ENCODE data around the gene SAC3D1. TPM values are rescaled to one million over a fixed set of nuclear protein-coding genes. Genes with fewer than 3 reads are reported as not detected.

Gene SAC3D1
- total and polyA plus RNA-seq, 2 of the 8 experiments (the other 6 are each of a cell fraction or from before 2014, with no cell fraction given): 19.4 to 25.8 TPM

DNA sequence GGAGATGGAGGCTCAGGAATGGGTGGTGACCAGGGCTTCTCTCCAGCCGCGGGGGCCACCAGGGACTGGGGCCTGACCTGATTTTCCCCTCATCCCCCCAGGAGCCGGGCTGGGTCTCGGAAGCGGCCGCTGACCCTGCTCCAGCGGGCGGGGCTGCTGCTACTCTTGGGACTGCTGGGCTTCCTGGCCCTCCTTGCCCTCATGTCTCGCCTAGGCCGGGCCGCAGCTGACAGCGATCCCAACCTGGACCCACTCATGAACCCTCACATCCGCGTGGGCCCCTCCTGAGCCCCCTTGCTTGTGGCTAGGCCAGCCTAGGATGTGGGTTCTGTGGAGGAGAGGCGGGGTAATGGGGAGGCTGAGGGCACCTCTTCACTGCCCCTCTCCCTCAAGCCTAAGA is 46.8 kb downstream of the SAC3D1 start:
- no peak overlapping the region for H4K8ac ChIP-seq (ENCODE audit: extremely low read depth, insufficient read depth, low read length)
- no peak overlapping the region for H2BK120ac ChIP-seq (replicated peaks; ENCODE audit: low read depth, low read length)
- ChIA-PET CTCF (ENCODE audit: partially characterized antibody) (interaction anchor here (2.2 kb wide), 1 partner anchor 20 kb away, joined by 6 read pairs; no protein-coding TSS in a partner anchor), POLR2A (ENCODE audit: partially characterized antibody) (interaction anchor here (6.7 to 16.8 kb wide), 3 partner anchors 10 to 27 kb away, joined by 50 to 230 read pairs (median 186); partner anchors contain the start of genes CDCA5, TM7SF2, VPS51 and ZFPL1)
- H3K79me2 ChIP-seq (ENCODE audit: control insufficient read depth in 1 of 2, insufficient read depth in 2 of 2, low read length in 2 of 2): peaks cover 7 to 13% of the 10 kb centered on the region in 2 experiments
- peaks cover 2 to 14% (median 11%) of the 10 kb centered on the region in 4 experiments; a peak in 6 of 8 replicates for H3K36me3 ChIP-seq (ENCODE audit: control insufficient read depth in 2 of 4, insufficient read depth in 4 of 4, low read length in 3 of 4)
- no peaks in the 10 kb centered on the region for H3K9me3 ChIP-seq (ENCODE audit: insufficient read depth in 2 of 2, low read depth in 1 of 2, low read length in 1 of 2)
- H2BK12ac ChIP-seq (ENCODE audit: low read depth, low read length): no peak overlapping the region
- no peak overlapping the region for H3K14ac ChIP-seq (ENCODE audit: insufficient read length)
- no peak for FAIRE-seq
- no peak overlapping the region for H2BK5ac ChIP-seq (ENCODE audit: low read depth, low read length)
- no peak overlapping the region for H3K4me2 ChIP-seq (ENCODE audit: insufficient read depth in 1 of 2, low read depth in 2 of 2, low read length in 2 of 2)
- no peak overlapping the region for H3K18ac ChIP-seq (ENCODE audit: extremely low read depth, low read length)
- H3K23me2 ChIP-seq (ENCODE audit: low read depth, low read length): peaks cover 8% of the 10 kb centered on the region
- H4K20me1 ChIP-seq (replicated peaks in 1 of 2; ENCODE audit: control insufficient read depth in 1 of 2, insufficient read depth in 2 of 2, low read length in 2 of 2): peaks cover 0 to 4% of the 10 kb centered on the region in 2 experiments
- no peak overlapping the region for H3K4ac ChIP-seq (replicated peaks; ENCODE audit: insufficient read length, low read depth, low read length)
- no peak overlapping the region for H4K5ac ChIP-seq (ENCODE audit: insufficient read length, low read depth, low read length)
- peaks cover 0 to 7% (median 3%) of the 10 kb centered on the region in 4 experiments; a peak in 5 of 7 replicates for H3K4me1 ChIP-seq (replicated peaks in 1 of 4; ENCODE audit: control insufficient read depth in 3 of 4, insufficient read depth in 4 of 4, low read length in 3 of 4)
- no peak overlapping the region for H2AK5ac ChIP-seq (ENCODE audit: low read depth, low read length)
- no peak overlapping the region for H3K27ac ChIP-seq (ENCODE audit: low read depth, low read length)
- H2BK20ac ChIP-seq (ENCODE audit: low read length): no peak overlapping the region
- no peak overlapping the region for H3K23ac ChIP-seq (ENCODE audit: insufficient read length)
- no peak overlapping the region for H4K91ac ChIP-seq (replicated peaks; ENCODE audit: insufficient read length, low read length)
- no peak overlapping the region for H3K56ac ChIP-seq (replicated peaks; ENCODE audit: insufficient read length, low read depth, low read length)
- H3K9ac ChIP-seq (replicated peaks in 1 of 4; ENCODE audit: extremely low read depth in 1 of 4, low read depth in 3 of 4, low read length in 3 of 4): no peak overlapping the region
- no peak overlapping the region for H3K4me3 ChIP-seq (ENCODE audit: extremely low read depth in 1 of 4, insufficient read depth in 2 of 4, low read depth in 3 of 4, low read length in 4 of 4)
- 96% methylated on average over 15 of the region's 15 CpGs; no CpG with 5 or more reads in 1 of the 2 experiments for WGBS, 2 experiments (ENCODE audit: extremely low coverage in 1 of 2, insufficient coverage in 1 of 2, insufficient read length in 1 of 2, insufficient replicate concordance in 2 of 2, low coverage in 1 of 2, low lambda C conversion rate in 2 of 2, missing lambda C conversion rate in 1 of 2)
- DNase-seq (ENCODE audit: low read depth in 1 of 2, low spot score in 2 of 2): no peak
- H2AFZ ChIP-seq (ENCODE audit: low read length): no peak overlapping the region
- no peak overlapping the region for H2BK15ac ChIP-seq (ENCODE audit: low read length)
- H3K27me3 ChIP-seq (replicated peaks in 1 of 4; ENCODE audit: control insufficient read depth in 3 of 4, extremely low read depth in 1 of 4, insufficient read depth in 3 of 4, low read length in 3 of 4): no peaks in the 10 kb centered on the region
- peaks cover 14% of the 10 kb centered on the region for H3K79me1 ChIP-seq (ENCODE audit: low read depth, low read length)
- TF ChIP-seq HDAC6 (IDR thresholded peaks at IDR 0.05; ENCODE audit: low read depth, low read length) (no peak), KDM5A (IDR thresholded peaks at IDR 0.05; ENCODE audit: low read length) (no peak), GABPA (IDR thresholded peaks at IDR 0.05; ENCODE audit: borderline replicate concordance, insufficient read depth, low read length) (no peak), FOSL1 (IDR thresholded peaks at IDR 0.05; ENCODE audit: insufficient read depth, low read depth, low read length) (no peak), RFX5 (IDR thresholded peaks at IDR 0.05; ENCODE audit: borderline replicate concordance, low read depth, low read length) (no peak), CHD2 (IDR thresholded peaks at IDR 0.05; ENCODE audit: low read length) (no peak), MAFK (IDR thresholded peaks at IDR 0.05; ENCODE audit: low read depth, low read length) (no peak), BRCA1 (IDR thresholded peaks at IDR 0.05; ENCODE audit: low read depth, low read length) (no peak), SP4 (IDR thresholded peaks at IDR 0.05; ENCODE audit: low read length) (no peak), SAP30 (IDR thresholded peaks at IDR 0.05; ENCODE audit: insufficient read depth, insufficient replicate concordance, low read length) (no peak), EP300 (IDR thresholded peaks at IDR 0.05; ENCODE audit: borderline replicate concordance in 1 of 2, low read depth in 2 of 2, low read length in 2 of 2) (no peak)
- TF ChIP-seq, protein P1, sequence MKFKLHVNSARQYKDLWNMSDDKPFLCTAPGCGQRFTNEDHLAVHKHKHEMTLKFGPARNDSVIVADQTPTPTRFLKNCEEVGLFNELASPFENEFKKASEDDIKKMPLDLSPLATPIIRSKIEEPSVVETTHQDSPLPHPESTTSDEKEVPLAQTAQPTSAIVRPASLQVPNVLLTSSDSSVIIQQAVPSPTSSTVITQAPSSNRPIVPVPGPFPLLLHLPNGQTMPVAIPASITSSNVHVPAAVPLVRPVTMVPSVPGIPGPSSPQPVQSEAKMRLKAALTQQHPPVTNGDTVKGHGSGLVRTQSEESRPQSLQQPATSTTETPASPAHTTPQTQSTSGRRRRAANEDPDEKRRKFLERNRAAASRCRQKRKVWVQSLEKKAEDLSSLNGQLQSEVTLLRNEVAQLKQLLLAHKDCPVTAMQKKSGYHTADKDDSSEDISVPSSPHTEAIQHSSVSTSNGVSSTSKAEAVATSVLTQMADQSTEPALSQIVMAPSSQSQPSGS (IDR thresholded peaks at IDR 0.05; ENCODE audit: low read length): no peak
